ENCODE data around the gene TNRC6C.

Gene TNRC6C

DNA sequence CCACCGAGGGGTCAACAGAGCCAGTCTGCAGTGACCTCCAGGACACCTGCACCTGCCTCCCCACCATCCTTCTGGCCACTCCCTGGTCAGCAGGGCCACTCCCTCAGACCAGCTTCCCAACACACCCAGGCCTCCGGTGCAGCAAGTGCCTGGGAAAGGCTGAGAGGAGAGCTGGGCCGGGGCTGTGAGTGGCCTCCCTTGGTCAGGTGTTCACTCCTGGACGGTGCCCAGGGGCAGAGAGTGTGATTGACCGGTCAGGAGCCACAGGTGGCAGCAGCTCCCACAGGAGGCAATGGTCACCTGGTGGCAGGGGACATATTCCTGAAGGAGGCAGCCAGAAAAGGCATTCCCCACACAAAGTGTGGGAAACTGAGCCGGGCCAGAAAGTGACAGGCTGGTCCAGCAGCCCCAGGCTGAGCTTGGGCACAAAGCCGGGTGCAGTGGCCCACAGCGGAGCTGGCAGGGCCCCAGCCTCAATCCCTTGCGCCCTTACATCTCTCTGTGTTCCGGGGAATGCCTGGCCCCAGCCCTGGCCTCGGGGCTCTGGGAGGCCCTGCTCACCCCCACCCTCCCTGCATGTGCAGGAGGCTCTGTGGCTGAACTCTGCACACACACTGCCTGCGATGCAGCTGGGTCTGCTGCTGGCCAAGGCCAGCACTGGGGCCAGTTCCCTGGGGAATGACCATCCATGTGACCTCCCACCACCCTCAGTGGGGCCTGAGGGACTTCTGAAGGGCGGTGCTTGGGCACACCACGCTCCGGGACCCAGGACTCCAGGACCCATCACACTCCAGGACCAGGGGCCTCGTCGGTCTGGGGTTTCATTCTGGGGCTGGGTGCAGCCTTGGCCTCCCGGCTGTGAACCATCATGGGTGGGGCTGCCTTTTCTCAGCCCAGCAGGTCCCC, 186.5 kb downstream of the TNRC6C start:
- TF ChIP-seq GATA2 (IDR thresholded peaks at IDR 0.05; ENCODE audit: low read depth, low read length) (no peak), GATA3 (IDR thresholded peaks at IDR 0.05; ENCODE audit: low read depth, low read length) (no peak)

- TF ChIP-seq GATA2 (IDR thresholded peaks at IDR 0.05; ENCODE audit: low read depth, low read length) (no peak), GATA3 (IDR thresholded peaks at IDR 0.05; ENCODE audit: low read depth, low read length) (no peak)
Measured at GRCh38 chr17:78146471-78146869, 188.0 kb downstream of the TNRC6C start.

GRCh38 chr17:78146881-78147280, 188.4 kb downstream of the TNRC6C start:
- TF ChIP-seq GATA3 (IDR thresholded peaks at IDR 0.05; ENCODE audit: low read depth, low read length) (no peak), GATA2 (IDR thresholded peaks at IDR 0.05; ENCODE audit: low read depth, low read length) (no peak)

GRCh38 chr17:78147315-78147998, 189.0 kb downstream of the TNRC6C start:
- TF ChIP-seq GATA2 (IDR thresholded peaks at IDR 0.05; ENCODE audit: low read depth, low read length) = no peak

DNA sequence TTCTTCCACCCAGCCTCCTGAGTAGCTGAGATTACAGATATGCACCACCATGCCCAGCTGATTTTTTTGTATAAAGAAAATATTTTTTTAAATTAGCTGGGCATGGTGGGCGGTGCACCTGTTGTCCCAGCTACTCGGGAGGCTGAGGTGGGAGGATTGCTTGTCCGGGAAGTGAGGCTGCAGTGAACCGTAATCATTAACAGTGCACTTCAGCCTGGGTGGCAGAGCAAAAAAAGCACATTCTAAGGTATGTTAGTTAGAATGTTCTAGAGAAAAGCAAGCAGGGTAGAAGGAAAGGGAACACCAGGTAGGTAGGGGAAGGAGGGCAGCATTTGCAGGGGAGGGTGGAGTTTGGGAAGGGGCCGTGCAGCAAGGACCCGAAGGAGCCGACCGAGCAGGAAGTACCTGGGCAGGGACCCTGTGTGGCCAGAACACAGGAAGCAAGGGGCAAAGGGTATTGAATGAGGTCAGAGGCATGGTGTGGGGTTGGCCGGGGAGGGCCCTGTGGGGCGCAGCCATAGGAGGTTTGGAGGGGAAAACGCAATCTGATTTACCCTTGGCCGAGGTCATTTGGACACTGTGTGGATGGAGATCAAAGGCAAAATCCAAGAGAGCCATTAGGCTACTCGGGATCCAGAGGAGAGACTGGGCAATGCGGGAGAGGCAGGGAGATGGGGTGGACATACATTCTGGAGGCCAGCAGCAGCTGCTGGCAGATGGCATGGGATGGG, 189.9 kb downstream of the TNRC6C start:
- TF ChIP-seq GATA3 (IDR thresholded peaks at IDR 0.05; ENCODE audit: low read depth, low read length) (no peak), GATA2 (IDR thresholded peaks at IDR 0.05; ENCODE audit: low read depth, low read length) (no peak)

- TF ChIP-seq GATA2 (IDR thresholded peaks at IDR 0.05; ENCODE audit: low read depth, low read length) (no peak), GATA3 (IDR thresholded peaks at IDR 0.05; ENCODE audit: low read depth, low read length) (no peak)
Measured at GRCh38 chr17:78151514-78152008, 193.1 kb downstream of the TNRC6C start.

- TF ChIP-seq GATA3 (IDR thresholded peaks at IDR 0.05; ENCODE audit: low read depth, low read length) (no peak), GATA2 (IDR thresholded peaks at IDR 0.05; ENCODE audit: low read depth, low read length) (no peak)
Measured at GRCh38 chr17:78154903-78155811, 196.7 kb downstream of the TNRC6C start.

Data from SH-SY5Y (cell line).